MM.1S (cell line): ENCODE data around the gene THRB.

ENCODE experiments used
- CTCF ChIP-seq: fragments of 300-600 bp; sonication (generic); IDR thresholded peaks from 2 replicates; pipeline ENCODE4 v1.5.1; 2016; ENCODE audit warnings: antibody characterized with exemption, low read length, mixed read lengths
- EZH2 ChIP-seq: fragments of 300-600 bp; sonication (generic); optimal IDR thresholded peaks from 2 replicates; pipeline ENCODE3; 2017; ENCODE audit warnings: low read depth, mild to moderate bottlenecking, antibody characterized with exemption, low read length, mixed read lengths
- EZH2phosphoT487 ChIP-seq: fragments of 300-600 bp; sonication (generic); IDR thresholded peaks from 2 replicates; pipeline ENCODE4 v1.6.1; 2018; ENCODE audit warnings: antibody characterized with exemption, low read length

GRCh38 chr3:24396338-24396737 is 98.3 kb downstream of the THRB start:
- TF ChIP-seq CTCF, result no peak
- no peak for TF ChIP-seq EZH2
- TF ChIP-seq EZH2phosphoT487, result no peak
